Coronary artery (tissue), 2 donors: ENCODE results near the gene TUBAL3.
A peak's percentile ranks its signal among the peaks of the same experiment; 100 is the strongest.

Experiments used
- DNase-seq: peaks from one replicate; pipeline ENCODE4 v3.0.0-alpha.2; 2017; ENCODE audit warnings: low spot score
- H3K27ac ChIP-seq, 2 donors: fragments of 200-600 bp; sonication (generic); one replicate each; pipeline ENCODE4 v1.5.1; 2016 to 2019
- H3K4me3 ChIP-seq: fragments of 200-600 bp; sonication (generic); 2 replicates; pipeline ENCODE4 v1.5.1; 2016; ENCODE audit warnings: mild to moderate bottlenecking, moderate library complexity
- TF ChIP-seq, protein P1 (sequence below): fragments of 200-600 bp; sonication (generic); IDR thresholded peaks from one replicate; pipeline ENCODE4 v1.5.1; 2019; ENCODE audit warnings: antibody characterized with exemption

TUBAL3 gene

DNA sequence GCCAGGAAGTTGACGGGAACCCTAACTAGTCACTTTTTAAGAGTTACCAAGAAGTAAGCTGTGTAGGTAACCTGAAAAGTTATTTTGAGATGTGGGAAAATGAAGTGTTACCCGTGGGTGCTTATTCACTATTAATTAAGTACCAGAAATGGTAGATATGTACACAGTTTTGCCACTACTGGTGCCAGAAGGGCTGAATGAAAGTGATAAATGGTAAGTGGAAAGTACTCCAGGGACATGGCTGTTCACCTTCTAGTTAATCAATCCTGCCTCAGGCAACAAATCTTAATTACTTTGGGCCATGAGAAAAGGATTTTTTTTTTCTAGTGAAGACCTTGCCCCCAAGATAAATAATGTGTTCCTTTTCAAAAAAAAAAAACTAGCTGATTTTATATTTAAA, 23.5 kb upstream of the TUBAL3 start:
- Histone ChIP-seq H3K27ac (peak overlapping the region; percentile 72), H3K4me3 (no peak overlapping the region)
- TF ChIP-seq, protein P1, sequence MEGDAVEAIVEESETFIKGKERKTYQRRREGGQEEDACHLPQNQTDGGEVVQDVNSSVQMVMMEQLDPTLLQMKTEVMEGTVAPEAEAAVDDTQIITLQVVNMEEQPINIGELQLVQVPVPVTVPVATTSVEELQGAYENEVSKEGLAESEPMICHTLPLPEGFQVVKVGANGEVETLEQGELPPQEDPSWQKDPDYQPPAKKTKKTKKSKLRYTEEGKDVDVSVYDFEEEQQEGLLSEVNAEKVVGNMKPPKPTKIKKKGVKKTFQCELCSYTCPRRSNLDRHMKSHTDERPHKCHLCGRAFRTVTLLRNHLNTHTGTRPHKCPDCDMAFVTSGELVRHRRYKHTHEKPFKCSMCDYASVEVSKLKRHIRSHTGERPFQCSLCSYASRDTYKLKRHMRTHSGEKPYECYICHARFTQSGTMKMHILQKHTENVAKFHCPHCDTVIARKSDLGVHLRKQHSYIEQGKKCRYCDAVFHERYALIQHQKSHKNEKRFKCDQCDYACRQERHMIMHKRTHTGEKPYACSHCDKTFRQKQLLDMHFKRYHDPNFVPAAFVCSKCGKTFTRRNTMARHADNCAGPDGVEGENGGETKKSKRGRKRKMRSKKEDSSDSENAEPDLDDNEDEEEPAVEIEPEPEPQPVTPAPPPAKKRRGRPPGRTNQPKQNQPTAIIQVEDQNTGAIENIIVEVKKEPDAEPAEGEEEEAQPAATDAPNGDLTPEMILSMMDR: no peak
- DNase-seq: no peak

GRCh38 chr10:5424751-5425150, 20.1 kb upstream of the TUBAL3 start:
- no peak overlapping the region for H3K4me3 ChIP-seq
- no peak for DNase-seq
- peak overlapping the region; percentile 54 to 58 for H3K27ac ChIP-seq
- TF ChIP-seq, protein P1: no peak

DNA sequence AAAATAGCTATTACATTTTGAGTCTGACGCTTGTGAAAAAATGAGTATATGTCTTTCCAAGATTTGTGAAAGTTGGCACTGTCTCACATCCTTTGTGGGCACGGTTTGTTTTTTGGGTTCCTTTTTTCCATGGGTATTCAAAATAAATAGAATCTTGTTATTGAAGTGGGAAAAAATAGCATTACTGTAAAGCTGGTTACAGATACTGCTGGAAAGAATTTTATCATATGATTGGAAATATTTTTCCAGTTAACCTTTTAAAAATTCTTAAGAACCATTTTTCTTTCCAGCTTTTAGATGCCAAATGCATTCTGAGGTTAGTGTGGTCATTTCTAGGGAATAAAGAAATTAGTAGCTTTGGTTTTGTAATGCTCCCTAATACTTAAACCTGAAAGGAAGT, 19.1 kb upstream of the TUBAL3 start:
- peak overlapping the region; percentile 2 for H3K4me3 ChIP-seq
- TF ChIP-seq, protein P1: no peak
- peak overlapping the region; percentile 54 to 58 for H3K27ac ChIP-seq
- DNase-seq: no peak

GRCh38 chr10:5419466-5420094, 15.0 kb upstream of the TUBAL3 start:
- no peak overlapping the region for H3K27ac ChIP-seq
- H3K4me3 ChIP-seq: no peak overlapping the region
- TF ChIP-seq, protein P1: no peak
- no peak for DNase-seq

- H3K4me3 ChIP-seq: no peak overlapping the region
- no peak overlapping the region for H3K27ac ChIP-seq
- no peak for DNase-seq
- TF ChIP-seq, protein P1: no peak
Measured at GRCh38 chr10:5418584-5418983, 14.0 kb upstream of the TUBAL3 start.

DNA sequence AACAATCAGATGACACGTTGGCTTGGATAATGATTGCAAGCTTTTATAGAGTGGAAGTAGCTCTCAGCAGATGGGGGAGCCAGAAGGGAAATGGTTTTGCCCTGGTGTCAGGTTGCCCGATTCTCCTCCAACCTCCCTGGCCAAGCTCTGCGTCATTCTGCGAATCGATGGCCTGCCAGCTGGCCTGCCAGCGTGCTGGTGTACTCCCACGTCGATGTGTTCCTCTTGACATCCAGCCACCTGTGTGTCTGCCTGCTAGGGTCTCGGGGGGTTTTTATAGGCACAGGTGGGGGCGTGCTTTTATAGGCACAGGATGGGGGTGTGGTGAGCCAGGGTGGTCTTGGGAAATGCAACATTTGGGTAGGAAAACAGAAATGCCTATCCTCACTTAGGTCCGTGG, 12.4 kb upstream of the TUBAL3 start:
- Histone ChIP-seq H3K4me3 (no peak overlapping the region), H3K27ac (peak overlapping the region in 1 of 2 donors; percentile 44)
- no peak for DNase-seq
- TF ChIP-seq, protein P1: no peak
